Non-pigmented ciliary epithelial cell (primary cell): ENCODE results near the gene POLR2I.
"Not testable (repeated sequence)": the region's sequence is repeated elsewhere in the genome, so short reads cannot be mapped to it uniquely, and the experiment has no call there.

ENCODE experiments used
- DNase-seq: peaks from one replicate; pipeline ENCODE4 v3.0.0-alpha.2; 2010; ENCODE audit warnings: low read depth

The POLR2I gene

GRCh38 chr19:36100476-36100875 lies 14.2 kb downstream of the POLR2I start:
- no peak for DNase-seq

GRCh38 chr19:36099166-36099785 lies 15.4 kb downstream of the POLR2I start:
- DNase-seq = no peak

- no peak for DNase-seq
Measured at GRCh38 chr19:36097036-36097435, 17.6 kb downstream of the POLR2I start.

GRCh38 chr19:36093687-36094086 lies 21.0 kb downstream of the POLR2I start:
- no peak for DNase-seq

GRCh38 chr19:36093146-36093662 lies 21.5 kb downstream of the POLR2I start:
- DNase-seq = no peak

GRCh38 chr19:36092566-36092965 lies 22.1 kb downstream of the POLR2I start:
- no peak for DNase-seq

- no peak for DNase-seq
Measured at GRCh38 chr19:36090910-36091695, 23.6 kb downstream of the POLR2I start.

GRCh38 chr19:36089847-36090246 lies 24.8 kb downstream of the POLR2I start:
- DNase-seq = no peak

- DNase-seq = no peak
Measured at GRCh38 chr19:36086326-36086725, 28.3 kb downstream of the POLR2I start.

- DNase-seq = no peak
Measured at GRCh38 chr19:36084231-36085009, 30.3 kb downstream of the POLR2I start.

GRCh38 chr19:36082916-36083315 lies 31.8 kb downstream of the POLR2I start:
- DNase-seq = no peak

- no peak for DNase-seq
Measured at GRCh38 chr19:36081894-36082293, 32.8 kb downstream of the POLR2I start.

- DNase-seq = no peak
Measured at GRCh38 chr19:36081385-36081784, 33.3 kb downstream of the POLR2I start.

- no peak for DNase-seq
Measured at GRCh38 chr19:36079389-36079945, 35.2 kb downstream of the POLR2I start.

GRCh38 chr19:36073121-36073876 lies 41.4 kb downstream of the POLR2I start:
- DNase-seq = no peak

GRCh38 chr19:36072081-36072480 lies 42.6 kb downstream of the POLR2I start:
- DNase-seq = no peak

GRCh38 chr19:36068810-36069499 lies 45.7 kb downstream of the POLR2I start:
- not testable (repeated sequence) for DNase-seq

- no peak for DNase-seq
Measured at GRCh38 chr19:36067681-36068080, 47.0 kb downstream of the POLR2I start.

GRCh38 chr19:36064826-36065225 lies 49.8 kb downstream of the POLR2I start:
- DNase-seq = no peak
